ENCODE measurements around the gene EFS. TPM values are rescaled to one million over a fixed set of nuclear protein-coding genes. Genes with fewer than 3 reads are reported as not detected.

EFS gene
- total and polyA plus RNA-seq, 10 of the 15 experiments (the other 5 are each of a cell fraction or from before 2014, with no cell fraction given) = 0.08 TPM; not detected in 9

- in situ Hi-C loops (cut with MboI) = no loop called here
- POLR2A ChIA-PET = no interaction called here
- CTCF ChIA-PET = no interaction called here
Measured at GRCh38 chr14:23355871-23356435, 9.0 kb downstream of the EFS start.

GRCh38 chr14:23354990-23355389 lies 10.0 kb downstream of the EFS start:
- FAIRE-seq (no peak), ATAC-seq (no peak), DNase-seq (ENCODE audit: low read depth, low spot score) (no peak)
- ChIA-PET SMC1A (ENCODE audit: uncharacterized antibody, unreplicated experiment) (no interaction called here), POLR2A (no interaction called here), RAD21 (ENCODE audit: unreplicated experiment) (no interaction called here), CTCF (no interaction called here)
- Histone ChIP-seq H3K79me2 (ENCODE audit: control insufficient read depth, insufficient read depth, low read length) (no peaks in the 10 kb centered on the region), H3K27ac (ENCODE audit: control insufficient read depth, insufficient read depth) (no peak overlapping the region), H3K9ac (ENCODE audit: control insufficient read depth, insufficient read depth, low read length) (no peak overlapping the region), H3K27me3 (replicated peaks in 1 of 2; ENCODE audit: control insufficient read depth in 2 of 2, insufficient read depth in 2 of 2, low read length in 1 of 2) (peaks cover 7 to 11% of the 10 kb centered on the region in 2 experiments), H3K36me3 (ENCODE audit: control insufficient read depth in 2 of 2, insufficient read depth in 2 of 2, low read length in 1 of 2) (no peaks in the 10 kb centered on the region), H3K9me3 (replicated peaks; ENCODE audit: control insufficient read depth, insufficient read depth, low read length) (no peaks in the 10 kb centered on the region), H3K4me3 (no peak overlapping the region), H2AFZ (ENCODE audit: control insufficient read depth, low read depth, low read length) (no peak overlapping the region), H4K20me1 (ENCODE audit: control insufficient read depth, insufficient read depth) (no peaks in the 10 kb centered on the region), H3K4me2 (ENCODE audit: control insufficient read depth, insufficient read depth) (no peak overlapping the region), H3K4me1 (ENCODE audit: control insufficient read depth, insufficient read depth, low read length) (no peaks in the 10 kb centered on the region)
- BruUV-seq (replicated peaks) = no TSS peak
- intact Hi-C loops (cut with micrococcal nuclease; ENCODE audit: unreplicated experiment) = no loop called here
- whole genome bisulfite sequencing (ENCODE audit: insufficient coverage, insufficient replicate concordance, low lambda C conversion rate, missing lambda C conversion rate) = 59% methylated on average over 6 of the region's 6 CpGs
- in situ Hi-C loops (cut with MboI) = no loop called here
- TF ChIP-seq SKIL (IDR thresholded peaks at IDR 0.05; ENCODE audit: low read depth, poor library complexity, severe bottlenecking) (no peak), NR2F1 (conservative IDR thresholded peaks at IDR 0.05) (no peak), TCF12 (IDR thresholded peaks at IDR 0.05; ENCODE audit: low read depth, low read length) (no peak), MXI1 (IDR thresholded peaks at IDR 0.05; ENCODE audit: low read depth, low read length) (no peak), ZBTB40 (IDR thresholded peaks at IDR 0.05; ENCODE audit: borderline replicate concordance) (no peak)
- TF ChIP-seq, protein P1, sequence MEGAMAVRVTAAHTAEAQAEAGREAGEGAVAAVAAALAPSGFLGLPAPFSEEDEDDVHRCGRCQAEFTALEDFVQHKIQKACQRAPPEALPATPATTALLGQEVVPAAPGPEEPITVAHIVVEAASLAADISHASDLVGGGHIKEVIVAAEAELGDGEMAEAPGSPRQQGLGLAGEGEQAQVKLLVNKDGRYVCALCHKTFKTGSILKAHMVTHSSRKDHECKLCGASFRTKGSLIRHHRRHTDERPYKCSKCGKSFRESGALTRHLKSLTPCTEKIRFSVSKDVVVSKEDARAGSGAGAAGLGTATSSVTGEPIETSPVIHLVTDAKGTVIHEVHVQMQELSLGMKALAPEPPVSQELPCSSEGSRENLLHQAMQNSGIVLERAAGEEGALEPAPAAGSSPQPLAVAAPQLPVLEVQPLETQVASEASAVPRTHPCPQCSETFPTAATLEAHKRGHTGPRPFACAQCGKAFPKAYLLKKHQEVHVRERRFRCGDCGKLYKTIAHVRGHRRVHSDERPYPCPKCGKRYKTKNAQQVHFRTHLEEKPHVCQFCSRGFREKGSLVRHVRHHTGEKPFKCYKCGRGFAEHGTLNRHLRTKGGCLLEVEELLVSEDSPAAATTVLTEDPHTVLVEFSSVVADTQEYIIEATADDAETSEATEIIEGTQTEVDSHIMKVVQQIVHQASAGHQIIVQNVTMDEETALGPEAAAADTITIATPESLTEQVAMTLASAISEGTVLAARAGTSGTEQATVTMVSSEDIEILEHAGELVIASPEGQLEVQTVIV (IDR thresholded peaks at IDR 0.05; ENCODE audit: borderline replicate concordance, partially characterized antibody) = no peak

More at GRCh38 chr14:23355871-23356435, 9.0 kb downstream of the EFS start:
- no peak for FAIRE-seq
- Histone ChIP-seq H2AFZ (ENCODE audit: control insufficient read depth, low read depth, low read length) (no peak overlapping the region), H3K4me3 (no peak overlapping the region), H3K9me3 (replicated peaks; ENCODE audit: control insufficient read depth, insufficient read depth, low read length) (no peaks in the 10 kb centered on the region), H4K20me1 (ENCODE audit: control insufficient read depth, insufficient read depth) (no peaks in the 10 kb centered on the region), H3K4me1 (ENCODE audit: control insufficient read depth, insufficient read depth, low read length) (no peaks in the 10 kb centered on the region), H3K4me2 (ENCODE audit: control insufficient read depth, insufficient read depth) (no peak overlapping the region), H3K79me2 (ENCODE audit: control insufficient read depth, insufficient read depth, low read length) (no peaks in the 10 kb centered on the region), H3K9ac (ENCODE audit: control insufficient read depth, insufficient read depth, low read length) (no peak overlapping the region), H3K27me3 (replicated peaks in 1 of 2; ENCODE audit: control insufficient read depth in 2 of 2, insufficient read depth in 2 of 2, low read length in 1 of 2) (peaks cover 7 to 11% of the 10 kb centered on the region in 2 experiments), H3K27ac (ENCODE audit: control insufficient read depth, insufficient read depth) (no peak overlapping the region), H3K36me3 (ENCODE audit: control insufficient read depth in 2 of 2, insufficient read depth in 2 of 2, low read length in 1 of 2) (no peaks in the 10 kb centered on the region)
- RAD21 ChIA-PET (ENCODE audit: unreplicated experiment) = no interaction called here
- TF ChIP-seq MYC (IDR thresholded peaks at IDR 0.05; ENCODE audit: insufficient read depth, insufficient read length, insufficient replicate concordance, low read length, severe bottlenecking) = no peak
- TF ChIP-seq NFIC (IDR thresholded peaks at IDR 0.05; ENCODE audit: low read depth, low read length) = no peak
- TF ChIP-seq ATF7 (IDR thresholded peaks at IDR 0.05; ENCODE audit: low read depth) = no peak
- TF ChIP-seq TAF1 (IDR thresholded peaks at IDR 0.05; ENCODE audit: borderline replicate concordance, low read depth, low read length) = no peak
- SMC1A ChIA-PET (ENCODE audit: uncharacterized antibody, unreplicated experiment) = no interaction called here
- BruUV-seq (replicated peaks) = no TSS peak
- intact Hi-C loops (cut with micrococcal nuclease; ENCODE audit: unreplicated experiment) = no loop called here
- no peak for DNase-seq (ENCODE audit: low read depth, low spot score)
- ATAC-seq = no peak
- WGBS (ENCODE audit: insufficient coverage, insufficient replicate concordance, low lambda C conversion rate, missing lambda C conversion rate) = 54% methylated on average over 6 of the region's 6 CpGs
